Measurements from ENCODE around the gene P2RX7.

- TF ChIP-seq CTCF (IDR thresholded peaks at IDR 0.05; ENCODE audit: poor library complexity) = no peak
- no peak for TF ChIP-seq EZH2 (IDR thresholded peaks at IDR 0.05; ENCODE audit: borderline replicate concordance)
- no peak for TF ChIP-seq EZH2phosphoT487 (IDR thresholded peaks at IDR 0.05; ENCODE audit: low read depth, severe bottlenecking, unreplicated experiment)
Observed at GRCh38 chr12:121165316-121165715, 32.6 kb downstream of the P2RX7 start.
